CD4-positive, alpha-beta T cell treated with Interferon gamma for 1 hour (primary cell): Measurements from ENCODE around the gene RASSF4.

Experiments used
- DNase-seq: peaks from one replicate; pipeline ENCODE4 v3.0.0-alpha.2; 2020

The RASSF4 gene

DNA sequence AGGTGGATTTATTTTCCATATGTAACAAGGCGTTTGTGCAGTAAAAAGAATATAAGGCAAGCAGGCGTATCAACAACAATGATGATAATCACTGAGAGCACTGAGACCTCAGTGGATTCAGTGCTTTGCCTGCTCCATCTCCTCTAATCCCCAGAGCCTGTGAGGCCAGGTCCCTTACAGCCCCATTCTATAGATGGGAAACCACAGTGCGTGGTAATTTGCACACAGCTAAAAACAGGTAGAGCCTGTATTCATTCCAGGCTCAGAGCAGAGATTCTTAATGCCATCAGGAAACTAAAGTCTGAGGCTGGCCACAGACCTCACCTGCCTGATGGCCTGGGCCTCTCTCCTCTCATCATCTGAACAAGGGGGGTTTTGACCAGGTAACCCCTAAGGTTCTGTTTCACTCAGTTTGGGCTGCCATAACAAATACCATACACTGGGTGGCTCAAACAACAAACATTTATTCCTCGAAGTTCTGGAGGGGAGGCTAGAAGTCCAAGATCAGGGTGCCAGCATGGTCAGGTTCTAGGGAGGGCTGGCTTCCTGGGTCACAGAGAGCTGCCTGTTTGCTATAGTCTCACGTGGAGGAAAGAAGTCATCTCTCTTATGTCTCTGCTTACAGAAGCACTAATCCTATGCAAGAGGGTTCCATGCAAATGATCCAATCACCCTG is 10.3 kb upstream of the RASSF4 start:
- no peak for DNase-seq

DNA sequence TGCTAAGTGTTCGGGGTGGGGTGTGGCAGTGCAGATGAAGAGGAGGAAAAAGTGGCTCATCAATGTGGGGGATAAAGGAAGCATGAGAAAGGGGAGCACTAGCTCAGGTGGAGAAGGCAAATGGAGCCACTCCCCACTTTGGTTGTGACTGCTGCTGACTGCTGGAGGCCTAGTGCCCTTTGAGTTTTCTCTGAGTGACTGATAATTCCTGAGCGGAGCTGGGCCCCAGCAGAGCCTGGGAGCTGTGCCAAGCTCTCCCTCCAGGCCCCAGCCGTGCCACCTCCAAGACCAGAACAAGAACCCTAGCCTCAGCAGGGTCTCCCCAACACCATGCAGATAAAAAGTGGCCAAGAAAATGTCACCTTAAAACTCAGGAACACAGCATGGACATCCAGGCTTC is 9.7 kb upstream of the RASSF4 start:
- no peak for DNase-seq

DNA sequence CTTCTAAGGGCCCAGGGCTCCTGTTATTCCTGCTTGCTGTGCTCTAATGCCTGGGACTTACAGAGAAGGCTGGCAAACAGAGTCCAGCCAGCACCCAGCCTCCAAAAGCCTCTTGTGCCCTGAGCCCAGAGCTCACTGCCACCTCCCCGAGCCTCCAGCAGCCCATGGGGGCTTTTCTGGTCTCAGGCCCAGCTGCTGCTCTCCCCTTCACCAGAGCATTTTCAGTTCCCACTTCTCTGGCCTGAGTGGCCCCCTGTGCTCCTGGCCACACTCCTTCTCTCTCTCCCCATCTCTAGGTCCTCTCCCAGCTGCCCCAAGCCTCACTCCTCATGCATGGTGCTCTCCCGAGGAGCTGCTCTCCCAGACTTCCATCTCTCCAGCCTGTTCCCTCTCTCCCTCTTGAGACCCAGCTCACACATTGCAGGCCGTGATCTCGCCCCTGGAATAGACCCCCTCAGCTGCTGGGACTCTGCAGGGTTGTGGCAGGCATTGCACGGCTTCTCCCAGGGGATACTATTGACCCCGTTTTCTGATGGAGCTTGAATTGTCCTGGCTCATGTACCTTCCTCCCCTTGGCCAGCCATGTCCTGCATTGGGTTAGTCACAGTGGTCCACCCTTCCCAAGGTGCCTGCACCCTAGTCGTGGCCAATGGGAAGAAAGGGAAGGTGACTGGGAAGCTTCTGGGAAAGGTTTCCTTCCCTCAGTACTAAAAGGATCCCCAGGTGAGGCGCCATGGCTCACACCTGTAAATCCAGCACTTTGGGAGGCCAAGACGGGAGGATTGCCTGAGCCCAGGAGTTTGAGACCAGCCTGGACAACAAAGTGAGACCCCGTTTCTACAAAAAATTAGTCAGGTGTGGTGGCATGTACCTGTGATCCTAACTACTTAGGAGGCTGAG is 9.0 kb upstream of the RASSF4 start:
- DNase-seq = no peak

DNA sequence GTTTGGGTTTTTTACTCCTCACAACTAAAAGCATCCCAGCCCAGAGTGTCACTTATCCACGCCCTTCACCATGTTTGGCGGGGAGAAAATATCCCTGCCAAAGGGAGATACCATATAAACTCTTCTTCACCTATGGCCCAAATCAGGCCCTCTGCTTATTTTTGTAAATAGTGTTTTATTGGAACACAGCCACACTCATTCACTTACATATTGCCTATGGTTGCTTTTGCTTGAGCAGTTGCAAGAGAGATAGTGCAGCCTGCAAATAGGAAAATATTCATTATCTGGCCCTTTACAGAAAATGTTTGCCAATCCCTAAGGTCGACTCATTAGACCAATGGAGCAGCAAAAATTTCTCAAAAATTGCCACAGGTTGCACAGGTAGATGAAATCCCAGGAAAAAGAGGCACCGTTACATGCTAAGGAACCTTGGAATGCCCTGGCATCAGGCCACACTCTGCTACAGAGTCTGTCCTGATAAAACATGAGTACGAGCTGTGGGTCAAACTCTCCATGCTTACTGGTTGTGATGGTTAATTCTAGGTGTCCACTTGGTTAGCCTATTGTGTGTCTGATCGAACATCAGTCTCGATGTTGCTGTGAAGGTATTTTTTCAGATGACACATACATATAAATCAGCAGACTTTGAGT is 7.9 kb upstream of the RASSF4 start:
- DNase-seq = no peak

DNA sequence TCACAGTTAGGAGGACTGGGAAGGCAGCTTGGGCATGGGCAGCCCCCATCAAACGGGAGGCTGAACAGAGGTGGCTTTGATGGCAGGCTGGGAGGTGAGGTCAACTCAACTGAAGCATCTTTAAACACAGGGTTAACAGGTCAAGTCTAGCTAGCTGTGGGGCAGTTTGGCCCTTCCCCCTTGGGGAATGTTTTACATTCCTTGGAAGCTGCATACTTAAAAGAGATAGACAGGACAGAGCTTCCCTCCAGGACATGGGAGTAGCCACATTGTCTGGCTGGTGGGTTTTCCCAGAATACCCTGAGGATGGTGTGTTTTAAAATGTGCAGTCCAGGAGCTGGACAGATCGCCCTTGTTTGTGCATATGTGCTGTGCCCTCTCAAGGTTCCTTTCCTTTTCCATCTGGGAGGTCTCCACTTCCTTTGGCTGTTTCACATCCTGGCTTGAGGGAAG is 6.8 kb upstream of the RASSF4 start:
- no peak for DNase-seq

DNA sequence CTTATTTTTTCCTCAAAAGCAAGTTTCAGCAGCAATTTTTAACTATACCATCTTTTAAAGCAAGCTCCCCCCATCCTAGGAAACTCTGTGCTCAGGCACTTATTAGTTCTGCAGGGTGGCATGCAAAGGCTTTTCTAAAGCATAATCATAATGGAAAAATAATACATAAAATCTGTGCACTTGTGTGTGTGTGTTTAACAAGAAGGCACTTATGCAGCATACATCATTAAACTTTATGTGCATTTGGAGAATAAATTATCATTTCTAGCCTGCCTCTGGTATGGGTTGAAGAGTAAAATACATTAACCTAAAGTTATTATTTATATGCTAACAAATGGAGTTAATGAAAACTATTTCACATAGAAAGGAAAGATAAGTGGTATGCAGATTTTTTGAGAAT is 5.6 kb upstream of the RASSF4 start:
- no peak for DNase-seq

DNA sequence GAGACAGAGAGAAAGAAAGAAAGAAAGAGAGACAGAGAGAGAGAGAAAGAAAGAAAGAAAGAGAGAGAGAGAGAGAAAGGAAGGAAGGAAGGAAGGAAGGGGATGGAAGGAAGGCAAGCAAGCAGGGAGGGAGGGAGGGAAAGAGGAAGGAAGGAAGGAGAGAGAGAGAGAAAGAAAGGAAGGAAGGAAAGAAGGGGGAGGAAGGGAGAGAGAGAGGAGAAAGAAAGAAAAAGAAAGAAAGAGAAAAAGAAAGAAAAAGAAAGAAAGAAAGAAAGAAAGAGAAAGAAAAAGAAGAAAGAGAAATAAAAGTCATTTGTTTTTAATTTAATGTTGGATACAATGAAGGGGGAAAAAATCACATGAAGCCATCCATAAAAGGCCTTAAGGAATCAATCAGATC is 4.6 kb upstream of the RASSF4 start:
- no peak for DNase-seq

DNA sequence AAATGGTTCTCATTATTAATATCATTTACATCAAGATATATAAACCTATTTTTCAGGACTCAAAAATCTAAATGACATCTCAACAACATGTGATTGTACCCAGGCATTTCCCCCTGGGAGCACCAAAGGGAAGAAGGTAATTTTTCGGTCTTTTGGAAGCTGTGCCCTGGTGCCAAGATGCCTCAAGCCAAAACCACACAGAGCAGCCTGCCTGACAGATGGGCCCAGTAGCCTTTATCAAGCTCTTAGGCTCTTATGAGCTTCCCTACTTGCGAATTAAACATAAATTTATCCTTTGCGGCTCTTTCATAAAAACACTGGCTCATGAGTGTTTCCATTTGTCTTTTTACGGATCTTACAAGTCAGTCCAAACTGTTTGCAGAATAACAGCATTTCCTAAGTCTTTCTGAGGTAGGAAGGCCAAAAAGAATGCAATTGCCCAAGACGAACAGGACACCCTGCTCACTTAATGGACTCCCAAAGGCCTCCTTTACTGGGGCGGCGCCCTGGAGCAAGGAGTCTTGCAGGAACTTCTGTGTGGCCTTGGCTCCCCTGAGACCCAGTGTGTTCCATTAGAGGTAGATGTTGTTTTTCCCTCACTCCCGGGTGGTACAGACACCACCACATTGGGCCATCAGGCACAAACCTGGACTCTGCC is 4.1 kb upstream of the RASSF4 start:
- no peak for DNase-seq

DNA sequence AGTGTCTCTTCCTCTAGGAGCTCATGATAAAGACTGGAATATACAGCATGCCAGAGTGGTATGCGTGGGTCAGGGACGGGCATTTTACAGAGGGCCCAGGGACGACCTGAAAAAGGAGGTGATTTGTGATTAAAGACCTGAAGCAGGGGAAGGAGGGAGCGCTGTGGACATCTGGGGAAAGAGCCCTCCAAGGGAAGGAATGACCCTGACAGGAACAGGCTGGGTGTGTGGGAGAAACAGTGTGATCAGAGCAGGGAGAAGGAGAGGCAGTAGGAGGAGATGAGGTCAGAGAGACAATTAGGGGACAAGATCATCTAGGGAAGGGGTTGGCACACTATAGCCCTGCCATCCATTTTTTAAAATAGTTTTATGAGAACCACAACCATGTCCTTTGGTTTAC is 3.4 kb upstream of the RASSF4 start:
- DNase-seq = no peak

DNA sequence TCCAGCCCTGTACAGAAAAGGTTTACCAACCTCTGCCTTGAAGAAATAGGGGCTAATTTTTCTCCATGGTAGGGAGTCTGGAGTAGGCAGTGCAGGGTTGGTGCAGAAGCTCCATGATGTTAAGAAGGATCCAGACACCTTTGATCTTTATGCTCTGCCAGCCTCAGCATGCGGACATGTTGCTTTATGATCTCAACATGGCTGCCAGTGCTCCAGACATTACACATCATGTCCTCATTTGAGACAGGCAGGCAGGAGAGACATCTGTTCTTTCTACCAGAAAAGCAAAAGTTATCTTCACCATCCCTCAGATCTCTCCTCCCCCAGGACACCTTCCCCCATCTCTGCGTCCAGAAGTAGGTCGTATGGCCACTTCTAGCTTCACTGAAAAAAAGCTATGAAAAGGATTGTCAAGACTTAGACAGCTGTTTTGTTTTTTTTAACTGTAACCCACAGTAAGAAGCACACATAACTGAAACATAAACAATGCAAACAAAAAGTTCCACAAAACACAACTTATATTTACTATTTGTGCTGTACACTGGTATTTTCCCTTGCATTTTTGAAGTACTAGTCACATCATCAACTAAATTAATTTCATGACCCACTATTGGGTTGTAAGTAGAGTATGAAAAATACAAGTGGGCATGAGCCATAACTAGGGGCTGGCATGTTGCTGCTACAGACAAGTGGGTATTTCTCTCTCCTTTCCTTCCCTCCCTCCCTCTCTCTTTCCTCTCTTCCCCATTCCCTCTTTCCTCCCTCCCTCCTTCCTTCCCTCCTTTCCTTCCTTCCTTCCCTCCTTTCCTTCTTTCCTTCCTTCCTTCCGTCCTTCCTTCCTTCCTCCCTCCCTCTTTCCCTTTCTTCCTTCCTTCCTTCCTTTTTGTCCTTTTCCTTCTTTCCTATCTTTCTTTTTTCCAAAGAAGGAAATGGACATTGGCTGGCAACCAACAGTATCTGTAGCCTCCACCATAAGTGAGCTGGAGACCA is 2.6 kb upstream of the RASSF4 start:
- DNase-seq = no peak

DNA sequence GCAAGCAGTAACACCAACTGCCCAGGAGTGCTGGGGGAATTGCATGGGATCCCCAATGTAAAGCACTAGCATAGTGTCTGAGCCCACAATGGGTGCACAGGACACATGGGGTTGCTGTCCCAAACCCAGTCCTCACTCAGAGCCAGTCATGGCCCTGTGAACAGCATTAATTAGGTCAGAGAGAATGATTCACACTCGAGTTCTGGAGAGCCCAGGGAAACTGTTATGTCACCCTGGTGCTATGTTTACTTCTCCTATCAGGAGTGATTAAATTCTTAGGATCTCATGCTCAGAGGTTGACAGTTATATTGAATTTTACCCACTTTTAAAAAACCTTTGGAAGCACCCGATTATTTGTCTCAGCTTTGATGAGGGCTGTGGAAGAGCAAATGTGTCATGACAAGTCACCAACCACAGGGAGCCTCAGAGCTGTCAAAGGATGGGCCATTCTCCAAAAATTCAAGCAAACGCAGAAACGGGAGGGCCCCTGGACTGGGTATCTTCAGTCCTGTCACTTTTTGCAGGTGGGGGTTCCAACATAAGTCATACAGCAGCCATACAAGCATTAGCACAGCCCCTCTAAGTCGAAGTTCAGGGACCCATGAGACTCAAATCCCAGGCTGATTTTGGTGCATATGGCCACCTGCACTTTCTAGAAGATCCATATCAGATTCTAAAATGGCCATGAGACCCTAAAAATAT is 1.3 kb upstream of the RASSF4 start:
- no peak for DNase-seq

DNA sequence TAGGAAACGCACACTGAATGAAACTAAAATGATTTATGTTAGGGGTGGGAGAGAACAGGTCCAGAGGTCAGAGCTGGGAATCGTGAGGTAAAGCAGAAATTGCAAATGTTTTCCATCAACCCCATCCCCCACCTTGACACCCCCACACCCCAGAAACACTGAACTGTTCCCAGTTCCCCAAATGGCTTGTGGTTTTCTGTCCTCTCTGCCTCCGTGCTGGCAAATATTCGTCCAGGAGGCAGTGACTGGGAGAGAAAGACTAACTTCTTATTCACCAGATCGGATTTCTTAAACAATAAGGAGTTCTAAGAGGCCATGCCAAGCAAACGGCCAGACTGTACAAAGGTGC is 730 bp upstream of the RASSF4 start:
- no peak for DNase-seq

DNA sequence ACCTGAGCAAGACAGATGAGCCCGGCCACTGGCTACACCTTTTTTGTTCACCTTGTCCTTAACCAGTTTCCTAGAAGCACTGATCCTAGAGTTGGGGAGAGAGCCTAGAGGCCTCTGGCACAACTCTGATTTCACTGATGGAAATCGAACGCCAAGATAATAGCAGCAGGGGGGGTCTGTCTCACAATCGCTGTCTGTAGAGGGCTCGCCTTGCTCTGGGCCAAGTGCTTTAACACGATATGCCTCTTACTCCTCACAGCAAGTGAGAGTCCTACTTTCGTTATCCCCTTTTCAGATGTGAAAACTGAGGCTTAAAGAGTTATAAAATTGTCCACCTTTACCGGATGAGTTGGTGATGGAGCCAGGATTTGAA is 472 bp downstream of the RASSF4 start:
- DNase-seq = no peak

DNA sequence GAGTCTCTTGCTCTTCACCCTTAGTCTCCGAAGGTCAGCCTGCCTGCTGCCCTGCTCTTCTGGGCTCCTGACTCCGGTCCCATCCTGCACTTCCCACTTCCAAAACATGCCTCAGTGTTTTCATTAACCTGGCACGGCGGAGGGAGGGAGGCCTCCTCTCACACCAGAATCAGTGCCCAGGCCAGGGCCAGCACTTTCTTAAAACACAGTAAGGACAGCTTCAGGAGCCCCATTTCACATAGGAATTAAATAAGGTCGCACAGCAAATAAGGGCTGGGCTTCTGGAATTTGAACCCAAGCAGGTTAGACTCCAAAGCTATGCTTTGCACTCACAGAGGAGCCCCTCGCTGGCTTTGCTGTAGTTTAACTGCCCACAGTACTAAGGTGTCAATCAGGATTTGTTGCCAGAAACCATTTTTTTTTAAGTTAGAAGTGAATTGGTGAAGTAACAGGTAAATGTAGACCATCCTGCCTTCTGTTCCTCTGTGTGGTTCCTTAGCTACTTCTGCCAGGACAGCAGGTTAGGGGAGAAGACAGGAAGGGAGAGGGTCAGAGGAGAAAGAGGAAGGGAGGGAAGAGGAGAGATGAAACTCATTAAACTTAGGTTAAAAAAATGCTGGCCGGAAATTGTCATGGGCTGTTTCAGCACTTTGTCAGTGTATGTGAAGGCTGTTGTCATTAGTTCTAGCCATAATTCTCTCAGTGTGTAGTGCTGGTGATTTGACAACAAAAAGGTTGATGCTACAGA is 1.1 kb downstream of the RASSF4 start:
- no peak for DNase-seq

DNA sequence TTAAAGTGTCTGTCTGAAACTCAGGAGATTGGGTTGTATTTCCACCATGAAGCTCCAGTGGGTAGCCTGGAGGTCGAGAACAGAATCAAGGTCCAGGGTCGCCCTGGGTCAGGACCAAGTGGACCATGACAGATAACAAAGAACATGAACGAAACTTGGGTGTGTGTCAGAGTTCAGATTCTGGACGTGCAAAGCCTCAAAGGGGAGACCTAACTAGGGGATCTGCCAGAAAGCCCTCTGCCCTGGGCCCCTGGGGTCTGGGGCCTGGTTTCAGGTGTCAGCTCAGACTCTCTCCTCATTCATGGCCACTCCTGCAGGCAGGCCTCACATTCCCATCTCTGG is 1.6 kb downstream of the RASSF4 start:
- no peak for DNase-seq

DNA sequence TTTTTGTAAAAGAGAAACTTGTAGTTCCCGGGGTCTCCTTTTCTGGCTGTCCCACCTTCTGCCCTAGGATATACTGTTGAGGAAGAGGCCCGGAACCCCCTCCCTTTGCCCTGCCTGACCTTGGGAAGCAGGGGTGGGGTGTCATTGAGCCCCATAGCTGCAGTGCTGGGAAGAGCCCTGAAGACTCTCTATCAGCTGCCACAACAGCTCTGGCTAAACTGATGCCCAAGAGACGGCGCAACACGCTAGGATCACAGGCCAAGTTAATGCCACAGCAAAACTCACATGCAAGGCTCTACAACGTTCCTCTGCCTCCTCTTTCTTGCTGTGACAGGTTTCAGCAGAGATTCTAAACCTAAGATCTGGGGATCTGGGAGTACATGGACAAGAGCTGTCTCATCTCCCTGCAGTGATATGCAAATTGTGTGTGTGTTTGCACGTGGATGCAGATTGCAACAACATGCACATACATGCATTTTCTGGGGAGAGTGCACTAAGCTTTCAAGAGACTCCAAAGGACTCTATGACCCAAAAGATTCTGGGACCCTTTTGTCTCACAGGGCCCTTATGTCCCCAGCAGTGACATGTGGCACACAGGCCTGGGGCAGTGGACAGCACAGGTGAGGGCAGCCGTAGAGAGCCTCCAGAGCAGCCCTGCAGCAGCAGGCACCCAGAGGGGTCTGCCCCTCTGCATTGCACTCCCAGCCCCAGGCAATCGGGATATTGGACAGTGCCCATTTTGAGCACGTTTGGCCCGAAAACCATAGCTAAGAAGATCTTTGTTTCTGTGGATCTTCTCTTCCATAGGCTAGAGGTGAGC is 2.5 kb downstream of the RASSF4 start:
- DNase-seq = no peak

DNA sequence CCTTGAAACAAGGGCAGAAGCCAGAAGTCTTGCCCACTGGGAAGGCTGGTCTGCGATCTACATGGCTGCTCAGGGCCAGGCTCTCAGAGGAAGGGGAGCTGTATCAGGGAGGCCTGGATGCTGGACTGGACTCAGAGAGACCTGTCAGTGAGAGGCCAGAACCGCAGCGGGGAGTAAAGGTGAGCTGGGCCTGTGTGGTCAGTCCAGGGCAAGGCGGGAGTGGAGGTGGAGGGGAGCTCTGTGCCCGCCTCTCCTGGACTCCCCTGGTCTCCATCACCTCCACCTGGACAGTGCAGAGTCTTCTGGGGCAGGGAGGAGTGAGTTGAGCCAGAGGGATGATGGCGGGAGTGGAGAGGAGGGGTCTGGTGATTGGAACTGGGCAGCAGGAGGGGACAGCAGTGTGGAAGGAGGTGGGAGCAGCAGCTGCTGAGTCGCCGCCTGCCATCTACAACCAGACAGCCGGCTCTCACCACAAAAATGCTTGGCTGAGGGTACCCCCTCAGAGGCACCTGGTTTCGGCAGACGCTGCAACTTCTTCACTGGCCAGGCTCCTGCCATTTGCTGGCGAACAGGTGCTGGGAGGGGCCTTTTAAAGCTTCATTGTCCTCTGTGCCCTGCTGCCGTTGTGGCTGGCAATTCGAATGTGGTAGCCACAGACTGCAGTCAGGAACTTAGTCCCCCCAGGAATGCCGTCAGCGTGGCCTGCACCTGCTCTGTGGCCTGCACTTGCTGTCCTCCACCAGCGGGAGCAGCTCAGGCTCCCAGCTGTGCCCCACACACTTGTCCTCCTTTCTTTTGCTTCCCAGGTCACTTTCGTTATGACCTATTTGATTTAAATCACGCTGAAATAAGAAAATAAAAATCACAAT is 3.5 kb downstream of the RASSF4 start:
- no peak for DNase-seq

DNA sequence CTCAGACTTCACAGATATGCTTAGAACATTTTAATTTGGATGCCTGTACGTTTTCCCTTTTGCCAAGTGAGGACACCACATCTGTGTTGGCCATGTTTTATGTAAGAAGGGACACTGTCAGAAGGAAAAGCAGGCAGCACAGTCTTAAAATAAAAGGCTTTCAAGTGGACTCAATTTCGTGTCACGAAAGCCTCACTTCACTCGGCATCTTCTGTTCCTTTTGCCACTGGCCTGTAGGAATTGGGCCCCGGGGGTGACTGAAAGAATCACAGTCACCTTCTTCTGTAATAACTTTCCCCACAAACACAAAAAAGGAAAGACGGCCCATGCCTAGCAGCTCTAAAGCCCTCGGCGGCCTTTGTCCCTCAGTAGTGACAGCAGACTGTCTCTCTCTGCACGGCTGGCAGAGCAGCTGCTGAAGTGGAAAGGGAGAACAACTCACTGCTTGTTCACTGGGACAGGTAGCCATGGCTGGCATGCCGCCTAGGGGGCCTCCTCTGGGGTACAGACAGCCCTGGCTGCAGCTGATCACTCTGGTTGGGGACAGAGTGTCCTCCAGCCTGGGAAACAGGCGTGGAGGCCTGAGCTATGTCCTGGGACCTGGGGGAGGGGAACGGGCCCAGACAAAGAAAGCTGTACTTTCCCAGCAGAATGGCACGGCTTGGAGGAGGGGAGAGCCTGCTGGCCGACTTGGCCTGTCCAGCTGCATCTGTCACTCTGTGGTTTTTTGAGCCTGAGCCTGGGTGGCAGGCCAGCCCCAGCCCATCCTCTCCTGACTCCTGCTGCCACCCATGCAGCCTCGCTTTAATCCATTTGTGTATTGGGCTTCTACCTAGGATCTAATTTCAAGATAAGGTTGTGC is 4.4 kb downstream of the RASSF4 start:
- no peak for DNase-seq
